Measurements from ENCODE around the gene GSS. TPM values are rescaled to one million over a fixed set of nuclear protein-coding genes. Genes with fewer than 3 reads are reported as not detected.

Gene GSS
- total RNA-seq, 1 donor from 2014 or later: 26.1 TPM

DNA sequence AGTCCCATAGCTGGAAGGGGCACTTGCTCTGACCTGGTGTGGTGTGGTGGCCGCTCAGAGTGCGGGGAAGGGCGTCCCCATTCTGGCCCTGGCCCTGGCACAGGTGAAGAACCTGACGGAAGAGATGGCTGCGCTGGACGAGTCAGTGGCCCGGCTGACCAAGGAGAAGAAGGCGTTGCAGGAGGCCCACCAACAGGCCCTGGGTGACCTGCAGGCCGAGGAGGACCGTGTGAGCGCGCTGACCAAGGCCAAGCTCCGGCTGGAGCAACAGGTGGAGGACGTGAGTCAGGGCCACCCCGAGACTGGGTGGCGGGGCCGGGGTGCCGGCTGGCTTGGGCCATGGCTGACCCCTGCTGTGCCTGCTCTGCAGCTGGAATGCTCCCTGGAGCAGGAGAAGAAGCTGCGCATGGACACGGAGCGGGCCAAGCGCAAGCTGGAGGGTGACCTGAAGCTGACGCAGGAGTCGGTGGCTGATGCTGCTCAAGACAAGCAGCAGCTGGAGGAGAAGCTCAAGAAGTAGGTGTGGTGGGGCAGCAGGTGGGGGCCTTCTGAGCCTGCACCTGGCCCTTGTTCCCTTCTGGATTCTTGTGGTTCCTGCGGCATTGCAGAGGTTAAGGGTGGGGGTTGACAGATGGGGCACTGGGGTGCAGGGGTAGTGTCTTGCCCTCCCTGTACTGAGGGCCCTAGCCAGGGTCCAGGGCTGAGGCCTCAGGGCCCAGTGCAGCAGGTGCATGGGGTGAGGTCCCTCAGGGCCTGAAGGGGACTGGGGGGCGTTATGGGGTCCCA, 40.8 kb upstream of the GSS start:
- DNase-seq (no peak), ATAC-seq (ENCODE audit: low read depth) (no peak)
- Mint-ChIP-seq H3K27ac (no peak overlapping the region), H3K4me3 (no peak overlapping the region), H3K9me3 (no peaks in the 10 kb centered on the region), H3K27me3 (no peaks in the 10 kb centered on the region), H3K36me3 (ENCODE audit: low read depth) (peaks cover 74% of the 10 kb centered on the region), H3K4me1 (peaks cover 3% of the 10 kb centered on the region)
- POLR2A ChIA-PET: no interaction called here
- TF ChIP-seq, protein P1, sequence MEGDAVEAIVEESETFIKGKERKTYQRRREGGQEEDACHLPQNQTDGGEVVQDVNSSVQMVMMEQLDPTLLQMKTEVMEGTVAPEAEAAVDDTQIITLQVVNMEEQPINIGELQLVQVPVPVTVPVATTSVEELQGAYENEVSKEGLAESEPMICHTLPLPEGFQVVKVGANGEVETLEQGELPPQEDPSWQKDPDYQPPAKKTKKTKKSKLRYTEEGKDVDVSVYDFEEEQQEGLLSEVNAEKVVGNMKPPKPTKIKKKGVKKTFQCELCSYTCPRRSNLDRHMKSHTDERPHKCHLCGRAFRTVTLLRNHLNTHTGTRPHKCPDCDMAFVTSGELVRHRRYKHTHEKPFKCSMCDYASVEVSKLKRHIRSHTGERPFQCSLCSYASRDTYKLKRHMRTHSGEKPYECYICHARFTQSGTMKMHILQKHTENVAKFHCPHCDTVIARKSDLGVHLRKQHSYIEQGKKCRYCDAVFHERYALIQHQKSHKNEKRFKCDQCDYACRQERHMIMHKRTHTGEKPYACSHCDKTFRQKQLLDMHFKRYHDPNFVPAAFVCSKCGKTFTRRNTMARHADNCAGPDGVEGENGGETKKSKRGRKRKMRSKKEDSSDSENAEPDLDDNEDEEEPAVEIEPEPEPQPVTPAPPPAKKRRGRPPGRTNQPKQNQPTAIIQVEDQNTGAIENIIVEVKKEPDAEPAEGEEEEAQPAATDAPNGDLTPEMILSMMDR (IDR thresholded peaks at IDR 0.05): no peak
- intact Hi-C loops (cut with micrococcal nuclease): no loop called here
- CTCF ChIA-PET: no interaction called here

DNA sequence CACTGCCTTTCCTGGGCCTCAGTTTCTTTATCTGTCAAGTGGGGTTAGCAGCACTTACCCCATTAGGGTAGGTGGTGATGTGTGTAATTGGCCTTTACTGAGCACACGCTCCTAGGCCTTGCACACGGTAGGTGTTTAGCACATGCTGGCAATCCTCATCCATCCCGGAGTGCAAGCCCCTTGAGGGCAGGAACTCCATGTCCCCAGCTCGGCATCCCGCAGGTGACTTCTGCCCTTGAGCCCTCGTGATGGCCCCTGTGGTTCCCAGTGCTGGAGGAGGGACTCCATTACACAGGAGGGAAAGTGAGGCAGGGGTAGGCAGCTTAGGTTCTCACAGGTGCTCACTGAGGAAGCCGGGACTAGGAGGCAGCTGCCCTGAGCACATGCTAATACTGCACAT, 40.1 kb upstream of the GSS start:
- ATAC-seq (ENCODE audit: low read depth): no peak
- intact Hi-C loops (cut with micrococcal nuclease): no loop called here
- Mint-ChIP-seq H3K9me3 (no peaks in the 10 kb centered on the region), H3K36me3 (ENCODE audit: low read depth) (peaks cover 68% of the 10 kb centered on the region), H3K27me3 (no peaks in the 10 kb centered on the region), H3K27ac (no peak overlapping the region), H3K4me1 (peaks cover 1% of the 10 kb centered on the region), H3K4me3 (no peak overlapping the region)
- ChIA-PET POLR2A (no interaction called here), CTCF (no interaction called here)
- no peak for DNase-seq
- TF ChIP-seq, protein P1 (IDR thresholded peaks at IDR 0.05): no peak

DNA sequence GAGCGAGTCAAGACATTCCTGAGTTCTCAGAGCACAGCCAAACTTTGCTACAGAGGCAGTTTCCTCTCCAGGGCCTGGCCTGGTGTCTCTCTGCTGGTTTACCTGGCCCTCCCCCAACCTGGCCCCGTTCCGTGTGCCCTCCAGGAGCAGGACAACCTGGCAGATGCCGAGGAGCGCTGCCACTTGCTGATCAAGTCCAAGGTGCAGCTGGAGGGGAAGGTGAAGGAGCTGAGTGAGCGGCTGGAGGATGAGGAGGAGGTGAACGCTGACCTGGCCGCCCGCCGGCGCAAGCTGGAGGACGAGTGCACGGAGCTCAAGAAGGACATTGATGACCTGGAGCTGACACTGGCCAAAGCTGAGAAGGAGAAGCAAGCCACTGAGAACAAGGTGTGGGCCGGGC, 39.6 kb upstream of the GSS start:
- no peak overlapping the region for H3K4me3 Mint-ChIP-seq
- no peaks in the 10 kb centered on the region for H3K27me3 Mint-ChIP-seq
- TF ChIP-seq, protein P1 (IDR thresholded peaks at IDR 0.05): no peak
- intact Hi-C loops (cut with micrococcal nuclease): no loop called here
- H3K4me1 Mint-ChIP-seq: no peaks in the 10 kb centered on the region
- no peak for DNase-seq
- no peaks in the 10 kb centered on the region for H3K9me3 Mint-ChIP-seq
- no peak overlapping the region for H3K27ac Mint-ChIP-seq
- H3K36me3 Mint-ChIP-seq (ENCODE audit: low read depth): peaks cover 64% of the 10 kb centered on the region
- ChIA-PET POLR2A (no interaction called here), CTCF (no interaction called here)
- ATAC-seq (ENCODE audit: low read depth): no peak

DNA sequence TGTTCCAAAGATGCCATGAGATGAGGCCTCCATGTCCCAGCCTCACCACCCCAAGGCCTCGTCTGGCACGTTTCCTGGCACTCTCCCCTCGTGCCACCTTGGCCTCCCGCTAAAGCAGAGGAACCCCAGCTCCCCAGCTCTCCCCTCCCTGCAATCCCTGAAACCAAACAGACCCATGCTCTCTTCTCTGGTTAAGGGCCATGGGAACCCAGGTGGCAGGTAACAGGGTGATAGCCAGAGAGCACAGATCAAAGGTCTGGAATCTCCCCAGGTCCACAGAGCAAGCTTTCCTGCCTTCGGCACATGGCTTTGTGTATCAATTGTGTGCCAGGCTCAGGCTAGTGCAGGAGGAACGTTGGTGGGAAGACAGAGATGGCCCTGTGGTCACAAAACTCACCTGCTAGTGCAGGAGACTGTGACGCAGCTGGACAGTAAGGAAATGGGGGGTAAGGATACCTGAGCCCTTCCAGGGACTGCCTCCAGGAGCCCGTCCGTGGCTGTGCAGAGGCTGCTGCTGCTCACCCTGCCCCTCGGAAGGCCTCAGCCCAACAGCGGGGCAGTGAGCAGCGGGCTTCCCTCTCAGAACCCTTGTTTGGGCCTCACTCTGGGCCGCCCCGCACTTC, 39.0 kb upstream of the GSS start:
- Mint-ChIP-seq H3K9me3 (no peaks in the 10 kb centered on the region), H3K27ac (no peak overlapping the region), H3K36me3 (ENCODE audit: low read depth) (peaks cover 58% of the 10 kb centered on the region), H3K4me3 (no peak overlapping the region), H3K4me1 (no peaks in the 10 kb centered on the region), H3K27me3 (no peaks in the 10 kb centered on the region)
- intact Hi-C loops (cut with micrococcal nuclease): no loop called here
- TF ChIP-seq, protein P1 (IDR thresholded peaks at IDR 0.05): no peak
- POLR2A ChIA-PET: interaction anchor here (0.6 kb wide), 1 partner anchor 25 kb away, joined by 4 read pairs; no protein-coding TSS in a partner anchor
- DNase-seq (no peak), ATAC-seq (ENCODE audit: low read depth) (no peak)
- CTCF ChIA-PET: no interaction called here

DNA sequence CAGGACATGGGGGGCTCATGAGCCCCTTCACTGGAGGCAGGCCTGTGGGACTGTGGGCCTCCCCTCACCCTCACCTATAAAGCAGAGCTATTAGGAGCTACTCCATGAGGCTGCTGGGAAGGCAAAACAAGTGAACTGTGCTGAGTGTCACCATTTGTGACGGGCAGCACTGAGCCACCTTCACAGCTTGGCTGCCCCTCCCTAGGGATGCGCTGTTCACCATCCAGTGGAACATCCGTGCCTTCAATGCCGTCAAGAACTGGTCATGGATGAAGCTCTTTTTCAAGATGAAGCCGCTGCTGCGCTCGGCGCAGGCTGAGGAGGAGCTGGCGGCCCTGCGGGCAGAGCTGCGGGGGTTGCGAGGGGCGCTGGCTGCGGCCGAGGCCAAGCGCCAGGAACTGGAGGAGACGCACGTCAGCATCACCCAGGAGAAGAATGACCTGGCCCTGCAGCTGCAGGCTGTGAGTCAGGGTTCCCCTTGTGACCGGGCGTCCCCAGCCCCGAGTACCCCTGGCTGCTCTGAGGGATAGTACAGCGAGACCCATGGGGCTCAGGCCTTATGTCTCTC, 38.4 kb upstream of the GSS start:
- DNase-seq (no peak), ATAC-seq (ENCODE audit: low read depth) (no peak)
- no peaks in the 10 kb centered on the region for H3K4me1 Mint-ChIP-seq
- H3K9me3 Mint-ChIP-seq: no peaks in the 10 kb centered on the region
- ChIA-PET POLR2A (interaction anchor here (0.6 kb wide), 1 partner anchor 25 kb away, joined by 4 read pairs; no protein-coding TSS in a partner anchor), CTCF (no interaction called here)
- no peaks in the 10 kb centered on the region for H3K27me3 Mint-ChIP-seq
- intact Hi-C loops (cut with micrococcal nuclease): no loop called here
- TF ChIP-seq, protein P1 (IDR thresholded peaks at IDR 0.05): no peak
- no peak overlapping the region for H3K4me3 Mint-ChIP-seq
- H3K27ac Mint-ChIP-seq: no peak overlapping the region
- H3K36me3 Mint-ChIP-seq (ENCODE audit: low read depth): peaks cover 53% of the 10 kb centered on the region

Measured in activated B cell treated with CpG ODN at 0.5 μM for 24 hours (primary cell).